HG03159 (cell line): Measurements from ENCODE around the gene P2RY6.
"Not testable (repeated sequence)": the region's sequence is repeated elsewhere in the genome, so short reads cannot be mapped to it uniquely, and the experiment has no call there.

Source experiments
- ATAC-seq: cut with Tn5 transposase; IDR thresholded peaks from one replicate; pipeline ENCODE4 v1.9.1; 2021; ENCODE audit warnings: mild to moderate bottlenecking, moderate library complexity; ENCODE audit not compliant: unreplicated experiment

The P2RY6 gene

DNA sequence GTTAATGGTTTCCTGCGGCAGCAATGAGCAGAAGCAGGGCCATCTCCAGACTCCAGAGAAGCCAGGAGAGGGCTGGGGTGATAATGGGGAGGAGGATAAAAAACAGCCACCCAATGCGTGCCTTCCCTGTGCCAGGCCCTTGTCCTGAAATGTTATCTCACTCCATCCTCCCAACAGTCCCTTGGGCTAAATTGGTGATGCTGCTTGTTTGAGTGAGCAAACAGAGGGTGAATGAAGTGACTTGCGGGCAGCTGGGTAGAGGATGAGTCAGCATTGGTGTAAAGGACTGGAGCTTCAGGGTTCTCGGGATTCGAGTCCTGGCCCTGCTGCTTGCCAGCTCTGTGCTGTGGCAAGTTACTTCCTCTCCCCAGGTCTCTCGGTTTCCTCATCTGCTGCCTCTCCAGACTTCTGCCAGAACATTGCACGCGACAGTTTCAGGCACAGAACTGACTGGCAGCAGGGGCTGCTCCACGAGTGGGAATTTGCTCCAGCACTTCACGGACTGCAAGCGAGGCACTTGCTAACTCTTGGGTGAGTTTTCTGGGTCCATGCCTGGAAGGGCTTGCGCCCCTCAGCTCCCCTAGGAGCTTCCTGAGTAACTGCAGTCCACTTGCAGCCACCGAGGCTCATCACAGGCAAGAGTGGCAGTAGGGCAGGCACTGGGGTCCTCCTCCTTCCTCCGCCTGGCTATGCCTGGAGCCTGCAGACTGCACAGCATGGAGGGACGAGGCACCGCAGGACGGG is at the start of gene P2RY6:
P2RY6 (plus strand) TSS at position 403 of the 744 bp plus-strand sequence. CDS start 24,181 bp downstream, outside the sequence.
- no peak for ATAC-seq

DNA sequence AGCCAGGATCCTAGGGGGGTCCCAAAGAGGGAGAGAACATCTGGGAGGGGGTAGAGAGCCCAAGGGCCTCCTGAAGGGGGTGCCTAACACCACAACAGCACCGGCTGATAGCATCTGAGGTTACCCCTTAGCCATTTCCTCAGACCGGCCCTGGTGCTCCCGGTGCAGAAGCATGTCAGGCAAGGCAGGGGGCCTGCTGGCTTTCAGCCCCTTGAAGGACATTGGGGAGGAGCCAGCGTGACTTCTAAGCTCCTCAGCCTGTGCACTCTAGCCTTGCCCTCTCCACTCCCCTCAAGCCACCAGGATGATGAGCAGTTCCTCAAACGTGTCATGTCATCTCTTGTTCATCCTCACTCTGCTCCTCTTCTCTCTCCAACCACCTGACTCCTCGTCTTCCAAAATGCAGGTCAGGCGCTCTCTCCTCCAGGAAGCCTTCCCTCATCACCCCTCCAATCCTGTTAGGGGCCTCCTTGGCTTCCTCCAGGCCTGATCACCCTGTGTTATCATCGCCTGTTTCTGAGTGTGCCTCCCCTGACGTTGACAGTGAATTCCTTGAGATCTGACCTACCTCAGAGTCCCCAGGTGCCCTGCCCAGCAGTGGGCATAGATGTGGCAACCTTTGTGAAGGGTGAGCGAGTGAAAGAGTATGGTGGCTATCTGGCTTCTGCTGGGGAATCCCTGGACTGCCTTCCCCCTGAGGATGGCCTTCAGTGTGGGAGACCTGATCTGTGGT is 48.0 kb upstream of the P2RY6 start:
- ATAC-seq: no peak

DNA sequence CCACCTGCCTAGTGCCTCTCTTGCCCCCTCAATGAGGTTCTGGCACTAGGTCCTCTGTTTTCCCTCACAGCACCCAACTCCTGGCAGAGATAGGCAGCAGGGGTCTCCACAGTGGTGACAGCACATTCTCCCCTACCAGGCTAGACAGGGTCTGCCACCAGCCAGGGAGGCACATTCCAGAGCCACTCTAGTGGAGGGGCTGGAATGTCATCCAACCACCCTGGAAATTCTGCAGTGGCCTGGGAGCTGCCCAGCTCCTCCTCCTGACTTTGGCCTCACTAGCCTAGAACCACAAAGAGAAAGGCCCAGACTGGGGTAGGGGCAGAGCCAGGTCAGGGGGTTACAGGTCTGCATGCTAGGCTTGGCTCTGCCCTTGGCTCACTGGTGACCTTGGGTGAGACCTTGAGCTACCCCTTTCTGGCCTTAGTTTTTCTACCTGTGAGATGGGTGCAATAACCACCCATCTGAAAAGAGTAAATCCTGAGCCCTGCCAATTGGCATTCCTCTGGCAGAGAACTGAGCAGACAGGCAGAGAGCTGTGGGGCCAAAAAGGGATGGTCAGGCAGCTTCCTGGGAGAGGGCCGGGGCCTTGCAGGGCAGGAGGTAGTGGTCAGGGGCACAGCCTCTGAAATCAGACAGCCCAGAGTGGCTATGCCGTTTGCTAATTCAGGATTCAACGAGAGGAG is 47.0 kb upstream of the P2RY6 start:
- ATAC-seq: no peak

GRCh38 chr11:73225851-73226250 is 46.3 kb upstream of the P2RY6 start:
- no peak for ATAC-seq

DNA sequence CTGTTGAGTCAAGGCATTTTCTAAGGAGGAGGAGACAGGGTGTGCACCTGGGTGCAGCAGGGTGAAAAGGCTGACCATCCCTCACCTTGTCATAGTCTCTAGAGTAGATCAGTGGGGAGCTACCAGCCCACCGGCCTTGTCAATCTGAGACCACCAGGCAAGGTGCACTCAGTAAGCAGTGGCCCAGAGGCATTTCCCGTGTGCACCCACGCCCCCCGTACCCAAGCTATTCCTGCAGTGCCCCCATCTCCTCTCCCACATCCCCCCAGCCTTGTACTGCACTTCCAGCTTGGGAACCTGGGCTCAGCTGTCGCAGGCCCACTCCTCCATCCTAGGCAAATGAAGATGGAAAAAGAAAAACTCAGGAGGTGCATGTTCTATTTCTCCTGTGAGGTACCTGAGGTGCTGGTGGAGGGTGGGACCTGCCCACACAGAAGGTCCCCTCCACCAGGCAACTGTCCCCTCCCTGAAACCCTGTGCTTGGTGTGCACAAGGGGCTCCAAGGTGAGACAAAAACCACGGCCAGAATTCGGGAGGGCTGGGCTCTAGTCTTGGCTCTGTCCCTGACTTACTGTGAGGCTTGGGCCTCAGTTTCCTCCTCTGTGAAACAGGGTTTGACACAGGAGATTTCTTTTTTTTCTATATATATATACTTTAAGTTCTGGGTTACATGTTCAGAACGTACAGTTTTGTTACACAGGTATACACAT is 45.7 kb upstream of the P2RY6 start:
- ATAC-seq: no peak

DNA sequence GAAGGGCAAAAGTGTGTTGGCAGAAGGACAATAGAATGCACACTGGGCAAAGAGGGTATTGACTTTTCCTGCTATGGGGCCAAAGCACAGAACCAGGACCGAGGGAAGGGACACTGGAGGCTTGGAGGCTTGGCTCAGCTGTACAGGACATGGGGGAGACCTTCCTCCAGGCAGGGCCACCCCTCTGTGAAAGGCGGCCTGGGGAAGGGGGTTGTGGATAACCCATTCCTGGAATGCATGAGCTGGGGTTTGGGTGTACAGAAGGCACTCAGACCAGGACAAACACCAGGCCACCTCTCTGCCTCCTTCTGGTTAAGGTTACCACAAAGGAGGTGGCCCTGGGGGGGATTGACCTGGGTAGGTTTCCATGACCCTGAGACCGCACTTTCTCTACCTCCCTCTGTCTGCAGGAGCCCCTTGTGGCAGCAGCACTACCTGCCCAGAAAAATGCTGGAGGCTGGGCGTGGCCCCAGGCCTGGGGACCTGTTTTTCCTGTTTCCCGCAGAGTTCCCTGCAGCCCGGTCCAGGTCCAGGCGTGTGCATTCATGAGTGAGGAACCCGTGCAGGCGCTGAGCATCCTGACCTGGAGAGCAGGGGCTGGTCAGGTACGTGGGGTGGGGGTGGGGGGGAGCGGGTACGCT is 44.4 kb upstream of the P2RY6 start:
- ATAC-seq: no peak

DNA sequence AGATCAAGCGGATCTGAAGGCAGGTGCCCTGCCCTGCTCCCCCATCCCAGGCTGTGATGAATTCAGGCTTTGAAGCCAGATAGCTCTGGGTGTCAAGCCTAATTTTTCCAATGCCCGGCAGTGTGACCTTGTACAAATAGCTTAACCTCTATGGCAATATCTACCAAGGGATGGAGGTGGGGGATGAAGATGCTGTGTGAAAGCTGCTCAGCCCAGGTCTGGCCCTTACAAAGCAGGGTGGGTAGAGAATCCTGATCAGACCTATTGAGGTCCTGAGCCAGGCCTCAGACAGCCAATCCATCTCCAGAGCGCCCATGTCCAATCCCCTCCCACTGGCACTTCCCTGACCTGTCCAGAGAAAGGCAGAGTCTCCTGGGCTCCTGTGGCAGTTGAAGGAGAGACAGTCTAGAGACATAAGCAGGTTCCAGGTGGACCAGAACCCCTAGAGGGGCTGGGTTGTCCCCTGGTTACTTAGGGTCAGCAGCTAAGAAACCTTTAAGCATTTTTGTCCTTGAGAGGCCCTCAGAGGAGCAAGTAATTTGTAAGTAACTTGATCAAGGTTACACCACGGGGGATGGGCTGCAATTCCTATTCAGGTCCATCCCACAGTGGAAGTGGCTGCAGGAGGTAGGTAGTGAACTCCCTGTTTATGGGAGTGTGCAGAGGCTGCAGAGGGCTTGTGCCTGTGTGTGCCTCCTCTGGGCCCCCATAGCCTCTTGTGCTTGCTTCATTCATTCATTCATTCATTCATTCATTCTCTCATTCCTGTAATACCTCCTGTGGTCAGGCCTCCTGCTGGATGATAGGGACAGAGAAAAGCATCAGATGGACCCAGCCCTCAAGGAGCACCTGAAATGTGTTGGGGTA is 43.6 kb upstream of the P2RY6 start:
- ATAC-seq: no peak

DNA sequence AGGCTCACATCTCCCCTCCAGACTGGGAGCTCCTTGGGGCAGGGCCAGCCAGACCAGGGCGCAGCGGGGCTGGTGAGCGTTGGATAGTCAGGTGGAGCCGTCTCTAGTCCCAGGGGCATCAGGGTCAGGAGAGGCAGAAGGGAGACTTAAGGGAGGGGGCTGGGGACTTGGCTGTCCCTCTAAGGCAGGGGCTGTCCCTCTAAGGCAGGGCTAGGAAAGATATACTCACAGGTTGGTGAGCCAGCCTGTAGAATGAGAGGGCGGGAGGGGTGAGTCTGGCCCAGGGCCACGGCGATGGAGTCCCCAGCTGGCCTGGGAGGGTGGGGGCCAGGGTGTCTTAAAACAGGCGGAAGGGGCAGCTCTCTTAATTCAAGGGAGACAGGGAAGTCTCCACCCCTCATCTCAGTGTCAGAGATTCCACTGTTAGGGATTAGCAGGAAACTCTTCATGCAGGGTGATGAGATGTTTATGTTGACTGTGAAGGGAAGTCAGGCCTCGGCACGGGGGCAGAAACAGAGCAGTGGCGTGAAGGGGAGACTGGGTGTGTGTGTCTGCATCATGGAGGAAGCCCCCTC is 42.7 kb upstream of the P2RY6 start:
- no peak for ATAC-seq

GRCh38 chr11:73229896-73230875 is 42.0 kb upstream of the P2RY6 start:
- no peak for ATAC-seq

GRCh38 chr11:73230931-73231330 is 41.2 kb upstream of the P2RY6 start:
- ATAC-seq: no peak

GRCh38 chr11:73232487-73232886 is 39.7 kb upstream of the P2RY6 start:
- not testable (repeated sequence) for ATAC-seq

- no peak for ATAC-seq
These were observed 38.9 kb upstream of the P2RY6 start for GRCh38 chr11:73233211-73233610.

DNA sequence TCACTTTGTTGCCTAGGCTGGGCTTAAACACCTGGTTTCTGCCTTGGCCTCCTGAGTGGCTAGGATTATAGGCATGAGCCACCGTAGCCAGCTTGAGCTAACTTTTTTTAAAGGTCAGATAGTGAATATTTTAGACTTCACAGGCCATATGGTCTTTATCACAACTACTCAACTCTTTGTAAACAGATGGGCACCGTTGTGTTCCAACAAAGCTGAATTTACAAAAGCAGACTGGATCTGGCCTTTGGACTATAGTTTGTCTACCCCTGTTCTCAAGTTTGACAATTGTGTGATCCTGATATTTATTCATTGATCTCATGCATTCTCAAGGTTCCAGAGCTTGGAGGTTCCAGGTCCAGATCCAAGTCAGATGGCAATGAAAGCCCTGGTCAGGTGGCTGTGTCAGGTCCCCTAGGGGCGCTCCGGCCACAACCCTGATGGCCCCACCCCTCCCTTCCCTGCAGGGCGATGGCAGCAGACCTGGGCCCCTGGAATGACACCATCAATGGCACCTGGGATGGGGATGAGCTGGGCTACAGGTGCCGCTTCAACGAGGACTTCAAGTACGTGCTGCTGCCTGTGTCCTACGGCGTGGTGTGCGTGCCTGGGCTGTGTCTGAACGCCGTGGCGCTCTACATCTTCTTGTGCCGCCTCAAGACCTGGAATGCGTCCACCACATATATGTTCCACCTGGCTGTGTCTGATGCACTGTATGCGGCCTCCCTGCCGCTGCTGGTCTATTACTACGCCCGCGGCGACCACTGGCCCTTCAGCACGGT is 38.3 kb upstream of the P2RY6 start:
- ATAC-seq: no peak

GRCh38 chr11:73234471-73235181 is 37.5 kb upstream of the P2RY6 start:
- no peak for ATAC-seq

DNA sequence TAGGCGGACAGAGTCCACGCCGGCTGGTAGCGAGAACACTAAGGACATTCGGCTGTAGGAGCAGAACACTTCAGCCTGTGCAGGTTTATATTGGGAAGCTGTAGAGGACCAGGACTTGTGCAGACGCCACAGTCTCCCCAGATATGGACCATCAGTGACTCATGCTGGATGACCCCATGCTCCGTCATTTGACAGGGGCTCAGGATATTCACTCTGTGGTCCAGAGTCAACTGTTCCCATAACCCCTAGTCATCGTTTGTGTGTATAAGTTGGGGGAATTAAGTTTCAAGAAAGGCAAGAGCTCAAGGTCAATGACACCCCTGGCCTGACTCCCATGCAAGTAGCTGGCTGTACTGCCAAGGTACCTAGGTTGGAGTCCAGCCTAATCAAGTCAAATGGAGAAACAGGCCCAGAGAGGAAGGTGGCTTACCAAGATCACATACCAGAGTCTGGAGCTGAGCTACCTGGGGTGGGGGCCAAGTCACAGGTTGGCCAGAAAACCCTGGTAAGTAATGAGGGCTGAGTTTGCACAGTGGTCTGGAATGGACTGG is 36.8 kb upstream of the P2RY6 start:
- no peak for ATAC-seq

DNA sequence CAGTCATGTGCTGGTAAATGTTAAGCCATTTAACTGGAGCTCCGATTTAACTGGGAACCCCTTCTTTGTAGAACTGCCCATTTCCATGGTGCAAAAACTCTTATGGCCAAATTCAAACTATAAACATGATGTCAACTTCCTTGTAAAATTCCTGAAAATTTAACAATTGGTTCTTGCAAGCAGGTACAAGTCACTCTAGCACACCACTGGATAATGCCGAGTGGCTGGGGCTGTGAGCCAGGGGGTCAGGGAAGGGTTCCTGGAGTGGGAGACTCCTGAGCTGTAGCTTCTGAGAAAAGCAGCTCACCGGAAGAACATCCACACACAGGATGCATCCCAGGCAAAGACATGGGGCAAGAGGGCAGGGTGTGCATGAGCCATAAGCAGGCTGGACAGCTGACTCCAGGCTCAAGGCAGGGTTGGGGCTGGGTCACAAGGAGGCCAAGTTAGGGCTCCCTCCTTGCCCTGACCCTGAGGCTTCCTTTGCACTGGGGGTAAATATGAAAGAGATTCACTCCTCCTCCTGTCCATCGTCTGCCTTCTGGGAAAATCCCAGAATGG is 35.9 kb upstream of the P2RY6 start:
- no peak for ATAC-seq
